GM23338 (cell line): ENCODE measurements around the gene SLC13A3. TPM values are rescaled to one million over a fixed set of nuclear protein-coding genes. Genes with fewer than 3 reads are reported as not detected.

Experiments
- ATAC-seq: fragments of 200-7000 bp; cut with Tn5 transposase; 3 replicates; pipeline ENCODE4 v1.9.1; 2020
- DNase-seq: peaks from one replicate; pipeline ENCODE4 v3.0.0-alpha.2; 2015; ENCODE audit warnings: low spot score
- H2AFZ ChIP-seq: fragments of 200-600 bp; sonication (generic); 2 replicates; pipeline ENCODE4 v1.8.0; 2016; ENCODE audit warnings: antibody characterized with exemption, mild to moderate bottlenecking, moderate library complexity
- H3F3A ChIP-seq: fragments of 200-600 bp; sonication (generic); replicated peaks from 2 replicates; pipeline ENCODE4 v1.8.0; 2017; ENCODE audit warnings: antibody characterized with exemption, mixed run types, low read depth
- H3K27ac ChIP-seq: fragments of 200-600 bp; sonication (generic); 2 replicates; pipeline ENCODE4 v1.6.1; 2016; ENCODE audit warnings: low read depth
- H3K27me3 ChIP-seq: fragments of 200-600 bp; sonication (generic); 2 replicates; pipeline ENCODE4 v1.8.0; 2016; ENCODE audit warnings: mild to moderate bottlenecking, mixed run types, moderate library complexity; ENCODE audit not compliant: insufficient read depth
- H3K36me3 ChIP-seq: fragments of 200-600 bp; sonication (generic); 2 replicates; pipeline ENCODE4 v1.8.0; 2016; ENCODE audit warnings: mild to moderate bottlenecking; ENCODE audit not compliant: insufficient read depth
- H3K4me1 ChIP-seq: fragments of 200-600 bp; sonication (generic); 2 replicates; pipeline ENCODE4 v1.8.0; 2016; ENCODE audit warnings: mild to moderate bottlenecking, moderate library complexity; ENCODE audit not compliant: insufficient read depth
- H3K4me2 ChIP-seq: fragments of 200-600 bp; sonication (generic); 2 replicates; pipeline ENCODE4 v1.7.1; 2017; ENCODE audit warnings: mixed run types
- H3K4me3 ChIP-seq: fragments of 200-600 bp; sonication (generic); 2 replicates; pipeline ENCODE4 v1.6.1; 2016; ENCODE audit warnings: mixed run types
- H3K79me2 ChIP-seq: fragments of 200-600 bp; sonication (generic); replicated peaks from 2 replicates; pipeline ENCODE4 v1.8.0; 2017; ENCODE audit warnings: mild to moderate bottlenecking; ENCODE audit not compliant: insufficient read depth
- H3K9me2 ChIP-seq: fragments of 200-600 bp; sonication (generic); 2 replicates; pipeline ENCODE4 v1.8.0; 2017; ENCODE audit not compliant: insufficient read depth
- H4K20me1 ChIP-seq: fragments of 200-600 bp; sonication (generic); replicated peaks from 2 replicates; pipeline ENCODE4 v1.8.0; 2017; ENCODE audit warnings: mild to moderate bottlenecking; ENCODE audit not compliant: insufficient read depth
- H3K27ac Mint-ChIP-seq: 2 replicates; pipeline ENCODE4 v1.8.0; 2020; ENCODE audit warnings: inconsistent platforms, mild to moderate bottlenecking, moderate library complexity, mixed read lengths
- H3K27me3 Mint-ChIP-seq: 3 replicates; pipeline ENCODE4 v1.8.0; 2022; ENCODE audit warnings: low read depth, mild to moderate bottlenecking, moderate library complexity, mixed read lengths, inconsistent platforms; ENCODE audit not compliant: insufficient read depth, poor library complexity
- H3K36me3 Mint-ChIP-seq: 3 replicates; pipeline ENCODE4 v1.8.0; 2021; ENCODE audit warnings: low read depth, mild to moderate bottlenecking, inconsistent platforms, moderate library complexity, mixed read lengths
- H3K4me1 Mint-ChIP-seq: 3 replicates; pipeline ENCODE4 v1.8.0; 2020; ENCODE audit warnings: mild to moderate bottlenecking, inconsistent platforms, mixed read lengths
- H3K4me3 Mint-ChIP-seq: 3 replicates; pipeline ENCODE4 v1.8.0; 2021; ENCODE audit warnings: moderate library complexity, mild to moderate bottlenecking, inconsistent platforms, mixed read lengths
- H3K9me3 Mint-ChIP-seq: 3 replicates; pipeline ENCODE4 v1.8.0; 2020; ENCODE audit warnings: moderate library complexity, mild to moderate bottlenecking, inconsistent platforms, mixed read lengths
- CREB1 ChIP-seq: fragments of 250-450 bp; sonication (Bioruptor Pico); IDR thresholded peaks from 2 replicates; pipeline ENCODE4 v1.5.0; 2020; ENCODE audit warnings: low read depth, mild to moderate bottlenecking, moderate library complexity
- ETS1 ChIP-seq: IDR thresholded peaks from 2 replicates; pipeline ENCODE4 v1.6.1; 2016; ENCODE audit warnings: antibody characterized with exemption
- EZH2 ChIP-seq: fragments of 200-600 bp; sonication (generic); IDR thresholded peaks from one replicate; pipeline ENCODE4 v1.8.0; 2017; ENCODE audit warnings: antibody characterized with exemption, mild to moderate bottlenecking, low read depth; ENCODE audit not compliant: unreplicated experiment
- EZH2phosphoT487 ChIP-seq: fragments of 200-600 bp; sonication (generic); IDR thresholded peaks from one replicate; pipeline ENCODE4 v1.8.1; 2018; ENCODE audit warnings: antibody characterized with exemption; ENCODE audit not compliant: unreplicated experiment
- NANOG ChIP-seq: IDR thresholded peaks from 2 replicates; pipeline ENCODE4 v1.6.1; 2016; ENCODE audit warnings: antibody characterized with exemption, borderline replicate concordance
- POLR2AphosphoS5 ChIP-seq: IDR thresholded peaks from 2 replicates; pipeline ENCODE4 v1.6.1; 2016; ENCODE audit warnings: antibody characterized with exemption, low read depth
- STAT1 ChIP-seq: IDR thresholded peaks from one replicate; pipeline ENCODE4 v1.6.1; 2016; ENCODE audit warnings: antibody characterized with exemption; ENCODE audit not compliant: unreplicated experiment
- ZNF114 ChIP-seq: fragments of 250-450 bp; sonication (Bioruptor Pico); IDR thresholded peaks from 2 replicates; pipeline ENCODE4 v1.5.0; 2020; ENCODE audit warnings: mild to moderate bottlenecking, moderate library complexity
- polyA plus RNA-seq: library from polyadenylated mRNA; unstranded; fragments of >200 nt; fragmentation: Nextera tagmentation; extraction: Ambion mirVana; gene quantifications from 2 replicates; pipeline ENCODE4 v1.2.1, GENCODE V29; 2016
- total RNA-seq: library from RNA; depleted of rRNA; stranded (reverse); fragments of >200 nt; shearing (Covaris generic); gene quantifications from 2 replicates; pipeline ENCODE4 v1.2.3, GENCODE V29; 2014
- TF ChIP-seq, protein P1 (sequence below): IDR thresholded peaks from one replicate; pipeline ENCODE4 v1.6.1; 2018; ENCODE audit warnings: antibody characterized with exemption; ENCODE audit not compliant: unreplicated experiment
- TF ChIP-seq, protein P2 (sequence below), 2 experiments: fragments of 200-600 bp in 1 of 2; sonication (generic) in 1 of 2; conservative IDR thresholded peaks; 2 replicates each; pipeline versions ENCODE4 v1.5.1 to v1.6.1; 2016 to 2017; ENCODE audit warnings: antibody characterized with exemption in 2 of 2, low read depth in 2 of 2, mild to moderate bottlenecking in 2 of 2, moderate library complexity in 1 of 2

Gene SLC13A3
- total and polyA plus RNA-seq, 2 experiments from 2014 or later, result 8.6 to 9.1 TPM

DNA sequence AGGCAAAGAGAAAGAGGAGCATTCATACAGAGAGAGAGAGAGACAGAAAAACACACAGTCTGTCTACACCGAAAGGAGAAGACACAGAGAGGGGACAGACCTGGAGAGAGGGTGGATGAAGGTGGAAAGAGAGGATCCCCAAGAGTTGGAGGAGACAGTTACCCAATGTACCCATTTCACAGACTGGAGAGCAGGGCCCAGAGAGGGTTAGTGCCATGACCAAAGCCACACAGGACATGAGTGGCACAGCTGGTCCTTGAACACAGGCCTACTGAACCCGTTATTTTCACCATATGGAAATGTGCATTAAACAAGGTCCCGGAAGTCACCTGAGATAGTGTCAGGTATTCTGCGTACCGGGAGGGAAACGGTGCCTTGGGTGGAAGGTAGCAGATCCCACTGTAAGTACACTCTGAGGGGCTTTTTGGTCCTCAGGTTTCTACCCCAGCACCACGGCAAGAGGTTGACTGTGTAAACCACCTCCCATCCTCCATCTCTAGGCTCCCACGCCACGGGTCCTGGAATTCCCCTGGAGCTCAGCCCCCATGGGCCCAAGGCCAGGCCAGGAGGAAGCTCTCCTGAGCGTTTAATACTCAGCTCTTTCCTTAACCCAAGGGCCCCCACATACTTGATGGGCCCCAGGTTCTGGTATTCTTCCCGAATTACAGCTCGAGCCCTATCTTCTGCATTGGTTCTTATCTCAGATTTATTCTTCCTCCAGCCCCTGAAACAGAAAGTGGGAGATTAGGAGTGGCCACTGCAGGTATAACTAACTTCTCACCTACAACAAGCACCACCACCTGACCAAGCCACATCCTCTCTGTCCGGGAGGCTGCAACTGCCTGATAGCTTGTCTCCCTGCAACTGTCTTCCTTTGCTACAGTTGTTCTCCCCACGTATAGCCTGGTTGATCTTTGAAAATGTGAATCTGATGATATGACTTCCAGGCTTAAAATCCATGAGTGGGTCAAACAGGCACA is 62.4 kb downstream of the SLC13A3 start:
- H3K9me3 Mint-ChIP-seq, result no peaks in the 10 kb centered on the region; the same call in 2 of the 3 replicates
- H4K20me1 ChIP-seq, result no peaks in the 10 kb centered on the region
- peaks cover 2% of the 10 kb centered on the region for H3K27me3 Mint-ChIP-seq
- no peak overlapping the region for H3K4me2 ChIP-seq
- TF ChIP-seq, protein P1, sequence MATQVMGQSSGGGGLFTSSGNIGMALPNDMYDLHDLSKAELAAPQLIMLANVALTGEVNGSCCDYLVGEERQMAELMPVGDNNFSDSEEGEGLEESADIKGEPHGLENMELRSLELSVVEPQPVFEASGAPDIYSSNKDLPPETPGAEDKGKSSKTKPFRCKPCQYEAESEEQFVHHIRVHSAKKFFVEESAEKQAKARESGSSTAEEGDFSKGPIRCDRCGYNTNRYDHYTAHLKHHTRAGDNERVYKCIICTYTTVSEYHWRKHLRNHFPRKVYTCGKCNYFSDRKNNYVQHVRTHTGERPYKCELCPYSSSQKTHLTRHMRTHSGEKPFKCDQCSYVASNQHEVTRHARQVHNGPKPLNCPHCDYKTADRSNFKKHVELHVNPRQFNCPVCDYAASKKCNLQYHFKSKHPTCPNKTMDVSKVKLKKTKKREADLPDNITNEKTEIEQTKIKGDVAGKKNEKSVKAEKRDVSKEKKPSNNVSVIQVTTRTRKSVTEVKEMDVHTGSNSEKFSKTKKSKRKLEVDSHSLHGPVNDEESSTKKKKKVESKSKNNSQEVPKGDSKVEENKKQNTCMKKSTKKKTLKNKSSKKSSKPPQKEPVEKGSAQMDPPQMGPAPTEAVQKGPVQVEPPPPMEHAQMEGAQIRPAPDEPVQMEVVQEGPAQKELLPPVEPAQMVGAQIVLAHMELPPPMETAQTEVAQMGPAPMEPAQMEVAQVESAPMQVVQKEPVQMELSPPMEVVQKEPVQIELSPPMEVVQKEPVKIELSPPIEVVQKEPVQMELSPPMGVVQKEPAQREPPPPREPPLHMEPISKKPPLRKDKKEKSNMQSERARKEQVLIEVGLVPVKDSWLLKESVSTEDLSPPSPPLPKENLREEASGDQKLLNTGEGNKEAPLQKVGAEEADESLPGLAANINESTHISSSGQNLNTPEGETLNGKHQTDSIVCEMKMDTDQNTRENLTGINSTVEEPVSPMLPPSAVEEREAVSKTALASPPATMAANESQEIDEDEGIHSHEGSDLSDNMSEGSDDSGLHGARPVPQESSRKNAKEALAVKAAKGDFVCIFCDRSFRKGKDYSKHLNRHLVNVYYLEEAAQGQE, result no peak
- TF ChIP-seq NANOG (no peak), POLR2AphosphoS5 (no peak), CREB1 (no peak), ZNF114 (CRISPR knock-in tag) (no peak), ETS1 (no peak), STAT1 (no peak), EZH2phosphoT487 (no peak), EZH2 (no peak)
- TF ChIP-seq, protein P2, sequence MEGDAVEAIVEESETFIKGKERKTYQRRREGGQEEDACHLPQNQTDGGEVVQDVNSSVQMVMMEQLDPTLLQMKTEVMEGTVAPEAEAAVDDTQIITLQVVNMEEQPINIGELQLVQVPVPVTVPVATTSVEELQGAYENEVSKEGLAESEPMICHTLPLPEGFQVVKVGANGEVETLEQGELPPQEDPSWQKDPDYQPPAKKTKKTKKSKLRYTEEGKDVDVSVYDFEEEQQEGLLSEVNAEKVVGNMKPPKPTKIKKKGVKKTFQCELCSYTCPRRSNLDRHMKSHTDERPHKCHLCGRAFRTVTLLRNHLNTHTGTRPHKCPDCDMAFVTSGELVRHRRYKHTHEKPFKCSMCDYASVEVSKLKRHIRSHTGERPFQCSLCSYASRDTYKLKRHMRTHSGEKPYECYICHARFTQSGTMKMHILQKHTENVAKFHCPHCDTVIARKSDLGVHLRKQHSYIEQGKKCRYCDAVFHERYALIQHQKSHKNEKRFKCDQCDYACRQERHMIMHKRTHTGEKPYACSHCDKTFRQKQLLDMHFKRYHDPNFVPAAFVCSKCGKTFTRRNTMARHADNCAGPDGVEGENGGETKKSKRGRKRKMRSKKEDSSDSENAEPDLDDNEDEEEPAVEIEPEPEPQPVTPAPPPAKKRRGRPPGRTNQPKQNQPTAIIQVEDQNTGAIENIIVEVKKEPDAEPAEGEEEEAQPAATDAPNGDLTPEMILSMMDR (conservative IDR thresholded peaks at IDR 0.05; ENCODE audit: low read depth in 2 of 2), result no peak
- H3K4me3 Mint-ChIP-seq, result no peak overlapping the region
- ATAC-seq (no peak), DNase-seq (no peak)
- H3K36me3 Mint-ChIP-seq, result peaks cover 11% of the 10 kb centered on the region; the same call in 1 of the 3 replicates
- no peak overlapping the region for H2AFZ ChIP-seq
- H3K4me3 ChIP-seq, result no peak overlapping the region
- no peaks in the 10 kb centered on the region for H3K36me3 ChIP-seq
- H3K27ac Mint-ChIP-seq, result no peak overlapping the region
- no peaks in the 10 kb centered on the region for H3K79me2 ChIP-seq
- H3F3A ChIP-seq, result no peaks in the 10 kb centered on the region
- no peaks in the 10 kb centered on the region for H3K27me3 ChIP-seq
- peaks cover 13% of the 10 kb centered on the region for H3K4me1 ChIP-seq
- no peak overlapping the region for H3K27ac ChIP-seq
- no peaks in the 10 kb centered on the region for H3K9me2 ChIP-seq
- H3K4me1 Mint-ChIP-seq, result peaks cover 11% of the 10 kb centered on the region
